Sigmoid colon (tissue), 7 donors: Measurements from ENCODE around the gene LRFN3. TPM values are rescaled to one million over a fixed set of nuclear protein-coding genes. Genes with fewer than 3 reads are reported as not detected.
"Not testable (repeated sequence)": the region's sequence is repeated elsewhere in the genome, so short reads cannot be mapped to it uniquely, and the experiment has no call there.

Experiments used
- DNase-seq: peaks from one replicate; pipeline ENCODE4 v3.0.0-alpha.2; 2019
- H3K27ac ChIP-seq, 4 donors: fragments of 200-600 bp; sonication (generic); one replicate each; pipeline ENCODE4 v1.5.1; 2016 to 2019; ENCODE audit warnings: mild to moderate bottlenecking in 1 of 4
- H3K27me3 ChIP-seq, 3 donors: fragments of 200-600 bp; sonication (generic); one replicate each; pipeline ENCODE4 v1.5.1; 2019; ENCODE audit warnings: mild to moderate bottlenecking in 1 of 3
- H3K36me3 ChIP-seq, 4 donors: fragments of 200-600 bp; sonication (generic); one replicate each; pipeline ENCODE4 v1.5.1; 2016 to 2019
- H3K4me1 ChIP-seq, 4 donors: fragments of 200-600 bp; sonication (generic); one replicate each; pipeline ENCODE4 v1.5.1; 2017 to 2019
- H3K4me3 ChIP-seq, 4 donors: fragments of 200-600 bp; sonication (generic); one replicate each; pipeline ENCODE4 v1.5.1; 2017 to 2019; ENCODE audit warnings: mild to moderate bottlenecking in 2 of 4, moderate library complexity in 1 of 4
- H3K9me3 ChIP-seq, 4 donors: fragments of 200-600 bp in 3 of 4; sonication (generic) in 3 of 4; one replicate each; pipeline versions ENCODE4 v1.5.1 to v1.6.1; 2013 to 2019
- CTCF ChIP-seq, 4 experiments: fragments of 450-650 bp in 3 of 4; fragments of 200-600 bp in 1 of 4; IDR thresholded peaks; one replicate each; pipeline ENCODE4 v1.5.1; 2016 to 2019; ENCODE audit warnings: antibody characterized with exemption in 4 of 4, mild to moderate bottlenecking in 3 of 4, moderate library complexity in 2 of 4
- EP300 ChIP-seq, 4 donors: sonication (generic); formaldehyde crosslinking; IDR thresholded peaks; one replicate each; pipeline ENCODE4 v1.6.1; 2017; ENCODE audit warnings: antibody characterized with exemption in 4 of 4
- POLR2A ChIP-seq, 2 donors: fragments of 450-650 bp; IDR thresholded peaks; one replicate each; pipeline ENCODE4 v1.6.1; 2016; ENCODE audit warnings: antibody characterized with exemption in 2 of 2, mild to moderate bottlenecking in 2 of 2, moderate library complexity in 2 of 2
- POLR2AphosphoS5 ChIP-seq, 4 donors: sonication (generic); formaldehyde crosslinking; IDR thresholded peaks; one replicate each; pipeline ENCODE4 v1.6.1; 2017; ENCODE audit warnings: antibody characterized with exemption in 4 of 4
- whole genome bisulfite sequencing, 2 donors: extraction: QIAGEN DNeasy Blood & Tissue Kit; methylation state at CpG; one replicate each; pipeline ENCODE4 v1.1.7; 2013; 5-methylcytosine and 5-hydroxymethylcytosine counted together
- intact Hi-C: fragments of 100-400 bp; cut with DNase I; formaldehyde crosslinking; loops from one replicate; pipeline ENCODE4 v1.15.1; 2023
- polyA plus RNA-seq, 3 donors: library from polyadenylated mRNA; stranded (reverse); fragments of 200-250 nt; gene quantifications; one replicate each; pipeline ENCODE4 v1.2.3, GENCODE V29; 2013
- total RNA-seq, 4 donors: library from RNA; depleted of rRNA; stranded (reverse); fragments of >200 nt; gene quantifications; one replicate each; pipeline ENCODE4 v1.1.0, GENCODE V29; 2016
- donor health status: healthy with polysubstance abuse.
- donor health status: Bipolar disorder and iron deficiency.
- donor health status: healthy.

The LRFN3 gene
- total and polyA plus RNA-seq, 7 donors: 4.6 to 9.7 (median 6.4) TPM

- TF ChIP-seq POLR2AphosphoS5 (IDR thresholded peaks at IDR 0.05) (no peak), POLR2A (IDR thresholded peaks at IDR 0.05) (no peak), EP300 (IDR thresholded peaks at IDR 0.05) (no peak), CTCF (IDR thresholded peaks at IDR 0.05) (no peak)
- intact Hi-C loops: no loop called here
- H3K4me3 ChIP-seq: no peak overlapping the region
- peak overlapping the region; percentile 31 to 95 (median 75) for H3K27ac ChIP-seq
- 74 to 76% methylated on average over 6 of the region's 6 CpGs for WGBS, 2 donors
- no peaks in the 10 kb centered on the region for H3K9me3 ChIP-seq
- peaks cover 0 to 33% (median 23%) of the 10 kb centered on the region in 4 donors for H3K4me1 ChIP-seq
- DNase-seq: no peak
- H3K27me3 ChIP-seq: no peaks in the 10 kb centered on the region
- H3K36me3 ChIP-seq: no peaks in the 10 kb centered on the region
Observed at GRCh38 chr19:35905178-35905727, 30.9 kb upstream of the LRFN3 start.

- TF ChIP-seq POLR2A (IDR thresholded peaks at IDR 0.05): no peak
- TF ChIP-seq EP300 (IDR thresholded peaks at IDR 0.05): no peak
- no peak for TF ChIP-seq CTCF (IDR thresholded peaks at IDR 0.05)
- no peak for TF ChIP-seq POLR2AphosphoS5 (IDR thresholded peaks at IDR 0.05)
- WGBS, 2 donors: 66 to 73% methylated on average over 12 of the region's 12 CpGs
- H3K4me1 ChIP-seq: peaks cover 0 to 23% (median 16%) of the 10 kb centered on the region in 4 donors
- intact Hi-C loops: no loop called here
- H3K27me3 ChIP-seq: no peaks in the 10 kb centered on the region
- no peaks in the 10 kb centered on the region for H3K36me3 ChIP-seq
- DNase-seq: no peak
- peak overlapping the region; percentile 53 to 95 (median 64) for H3K27ac ChIP-seq
- no peaks in the 10 kb centered on the region for H3K9me3 ChIP-seq
- H3K4me3 ChIP-seq: peak overlapping the region in 3 of 4 donors; percentile 7 to 34 (median 31)
Observed at GRCh38 chr19:35907377-35907745, 28.8 kb upstream of the LRFN3 start.

- Histone ChIP-seq H3K4me3 (peak within 1 kb of the TSS in 3 of 4 donors; percentile 7 to 34 (median 31)), H3K4me1 (peaks cover 0 to 22% (median 16%) of the 10 kb centered on the region in 4 donors), H3K9me3 (no peaks in the 10 kb centered on the region), H3K36me3 (no peaks in the 10 kb centered on the region), H3K27me3 (no peaks in the 10 kb centered on the region), H3K27ac (peak within 1 kb of the TSS; percentile 53 to 95 (median 64))
- TF ChIP-seq EP300 (IDR thresholded peaks at IDR 0.05) (no peak), POLR2AphosphoS5 (IDR thresholded peaks at IDR 0.05) (peak in 3 of 4 donors; percentile 25 to 55 (median 29))
- intact Hi-C loops: no loop called here
- 64 to 72% methylated on average over 9 of the region's 9 CpGs for WGBS, 2 donors
- no peak for DNase-seq
Observed at GRCh38 chr19:35908010-35908441, 28.1 kb upstream of the LRFN3 start, which contains the start of gene TYROBP. Gene TYROBP, minus strand, starts transcription at chr19:35908295. Its CDS starts 67 bp downstream, at chr19:35908228.

GRCh38 chr19:35908973-35909683 is 27.0 kb upstream of the LRFN3 start:
- no peak for TF ChIP-seq POLR2A (IDR thresholded peaks at IDR 0.05)
- peak in 2 of 4 donors; percentile 53 to 54 for TF ChIP-seq POLR2AphosphoS5 (IDR thresholded peaks at IDR 0.05)
- TF ChIP-seq CTCF (IDR thresholded peaks at IDR 0.05): no peak
- TF ChIP-seq EP300 (IDR thresholded peaks at IDR 0.05): peak in 1 of 4 donors; percentile 20
- Histone ChIP-seq H3K4me1 (peaks cover 0 to 16% (median 13%) of the 10 kb centered on the region in 4 donors), H3K9me3 (no peaks in the 10 kb centered on the region), H3K4me3 (no peak overlapping the region), H3K27ac (peak overlapping the region; percentile 44 to 95 (median 64)), H3K27me3 (no peaks in the 10 kb centered on the region), H3K36me3 (no peaks in the 10 kb centered on the region)
- DNase-seq: peak; percentile 88
- intact Hi-C loops: no loop called here
- 48 to 71% methylated on average over 10 of the region's 10 CpGs for WGBS, 2 donors

GRCh38 chr19:35909684-35910035 is 26.5 kb upstream of the LRFN3 start:
- DNase-seq: no peak
- Histone ChIP-seq H3K9me3 (no peaks in the 10 kb centered on the region), H3K36me3 (no peaks in the 10 kb centered on the region), H3K27me3 (no peaks in the 10 kb centered on the region), H3K4me3 (no peak overlapping the region), H3K27ac (peak overlapping the region in 3 of 4 donors; percentile 34 to 49 (median 35)), H3K4me1 (peaks cover 0 to 16% (median 13%) of the 10 kb centered on the region in 4 donors)
- intact Hi-C loops: no loop called here
- 68 to 79% methylated on average over 6 of the region's 6 CpGs for WGBS, 2 donors
- TF ChIP-seq CTCF (IDR thresholded peaks at IDR 0.05): no peak
- TF ChIP-seq POLR2AphosphoS5 (IDR thresholded peaks at IDR 0.05): no peak
- no peak for TF ChIP-seq POLR2A (IDR thresholded peaks at IDR 0.05)
- no peak for TF ChIP-seq EP300 (IDR thresholded peaks at IDR 0.05)

DNA sequence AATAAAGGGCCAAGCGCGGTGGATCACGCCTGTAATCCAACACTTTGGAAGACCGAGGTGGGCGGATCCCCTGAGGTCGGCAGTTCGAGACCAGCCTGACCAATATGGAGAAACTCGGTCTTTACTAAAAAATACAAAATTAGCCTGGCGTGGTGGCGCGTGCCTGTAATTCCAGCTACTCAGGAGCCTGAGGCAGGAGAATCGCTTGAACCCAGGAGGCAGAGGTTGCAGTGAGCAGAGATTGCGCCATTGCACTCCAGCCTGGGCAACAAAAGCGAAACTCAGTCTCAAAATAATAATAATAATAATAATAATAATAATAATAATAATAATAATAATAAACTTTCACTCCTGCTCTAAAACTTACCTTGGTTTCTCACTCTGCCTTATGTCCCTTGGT is 25.8 kb upstream of the LRFN3 start:
- H3K36me3 ChIP-seq, intact Hi-C loops, H3K9me3 ChIP-seq, H3K27me3 ChIP-seq, H3K4me3 ChIP-seq, DNase-seq: not testable (repeated sequence)
- 90 to 94% methylated on average over 14 of the region's 14 CpGs for WGBS, 2 donors
- H3K27ac ChIP-seq: peak overlapping the region in 1 of 4 donors; percentile 49
- peaks cover 0 to 16% (median 13%) of the 10 kb centered on the region in 4 donors for H3K4me1 ChIP-seq
